Central memory CD4-positive, alpha-beta T cell (primary cell): Measurements from ENCODE around the gene NKAIN4.
A peak's percentile ranks its signal among the peaks of the same experiment; 100 is the strongest.

ENCODE experiments used
- DNase-seq: peaks from one replicate; pipeline ENCODE4 v3.0.0; 2022

The NKAIN4 gene

DNA sequence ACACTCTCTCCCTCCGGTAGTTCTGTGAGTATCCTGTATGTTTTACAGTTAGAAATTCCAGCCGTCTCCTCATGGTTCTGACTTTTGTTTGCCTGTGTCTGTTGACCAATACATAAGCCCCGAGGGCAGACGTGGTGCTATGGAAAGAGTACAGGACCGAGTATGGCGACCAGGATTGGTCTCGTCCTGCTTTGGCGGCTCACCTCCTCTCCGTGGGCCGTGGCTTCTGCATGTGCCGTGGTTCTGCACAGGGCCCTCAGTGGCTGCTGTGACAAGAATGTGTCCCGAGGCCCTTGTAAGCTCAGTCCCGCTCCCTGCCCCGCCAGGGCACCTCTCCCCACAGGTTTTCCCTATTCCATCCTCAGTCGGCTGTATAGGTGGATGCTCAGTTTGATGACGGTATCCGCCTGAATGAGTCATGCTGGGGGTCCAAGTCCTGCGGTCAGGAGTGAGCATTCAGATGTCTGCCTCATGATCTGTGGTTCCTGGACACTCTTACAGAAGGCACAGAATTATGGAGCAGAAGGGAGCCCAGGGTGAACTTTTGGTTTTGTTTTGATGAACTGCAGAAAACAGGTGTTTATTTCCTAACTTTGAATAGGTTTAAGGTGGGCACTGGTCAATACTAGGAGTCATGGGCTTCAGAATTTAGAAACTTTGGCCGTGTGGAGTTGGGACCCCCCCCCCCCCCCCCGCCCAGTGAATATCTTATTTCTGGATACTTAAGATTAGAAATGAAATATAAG, 19.5 kb upstream of the NKAIN4 start:
- DNase-seq: no peak

DNA sequence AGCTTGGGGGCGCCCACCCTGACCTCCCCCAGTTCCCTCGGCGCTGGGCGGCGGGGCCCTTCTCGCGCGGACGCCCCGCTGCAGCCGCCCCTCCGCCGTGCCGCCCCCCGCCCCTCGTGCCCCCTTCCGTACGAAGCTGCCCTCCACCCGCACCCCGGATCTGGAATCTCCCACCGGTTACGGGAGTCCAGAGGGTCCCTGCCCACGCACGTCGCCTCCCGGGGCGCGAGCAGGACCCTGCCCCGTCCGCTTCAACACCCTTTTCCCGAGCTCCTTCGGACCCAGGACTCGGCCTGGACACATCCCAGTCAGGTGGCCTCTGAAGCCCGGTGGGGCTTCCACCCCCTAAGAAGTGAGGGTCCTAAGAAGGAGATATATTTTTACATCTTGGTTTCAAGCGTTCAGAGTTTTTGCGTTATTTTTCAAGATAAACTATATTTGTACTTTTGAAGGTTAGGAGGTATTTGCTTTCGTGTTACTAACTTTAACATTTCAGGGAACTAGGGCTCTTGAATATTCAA, 18.9 kb upstream of the NKAIN4 start:
- DNase-seq: no peak

DNA sequence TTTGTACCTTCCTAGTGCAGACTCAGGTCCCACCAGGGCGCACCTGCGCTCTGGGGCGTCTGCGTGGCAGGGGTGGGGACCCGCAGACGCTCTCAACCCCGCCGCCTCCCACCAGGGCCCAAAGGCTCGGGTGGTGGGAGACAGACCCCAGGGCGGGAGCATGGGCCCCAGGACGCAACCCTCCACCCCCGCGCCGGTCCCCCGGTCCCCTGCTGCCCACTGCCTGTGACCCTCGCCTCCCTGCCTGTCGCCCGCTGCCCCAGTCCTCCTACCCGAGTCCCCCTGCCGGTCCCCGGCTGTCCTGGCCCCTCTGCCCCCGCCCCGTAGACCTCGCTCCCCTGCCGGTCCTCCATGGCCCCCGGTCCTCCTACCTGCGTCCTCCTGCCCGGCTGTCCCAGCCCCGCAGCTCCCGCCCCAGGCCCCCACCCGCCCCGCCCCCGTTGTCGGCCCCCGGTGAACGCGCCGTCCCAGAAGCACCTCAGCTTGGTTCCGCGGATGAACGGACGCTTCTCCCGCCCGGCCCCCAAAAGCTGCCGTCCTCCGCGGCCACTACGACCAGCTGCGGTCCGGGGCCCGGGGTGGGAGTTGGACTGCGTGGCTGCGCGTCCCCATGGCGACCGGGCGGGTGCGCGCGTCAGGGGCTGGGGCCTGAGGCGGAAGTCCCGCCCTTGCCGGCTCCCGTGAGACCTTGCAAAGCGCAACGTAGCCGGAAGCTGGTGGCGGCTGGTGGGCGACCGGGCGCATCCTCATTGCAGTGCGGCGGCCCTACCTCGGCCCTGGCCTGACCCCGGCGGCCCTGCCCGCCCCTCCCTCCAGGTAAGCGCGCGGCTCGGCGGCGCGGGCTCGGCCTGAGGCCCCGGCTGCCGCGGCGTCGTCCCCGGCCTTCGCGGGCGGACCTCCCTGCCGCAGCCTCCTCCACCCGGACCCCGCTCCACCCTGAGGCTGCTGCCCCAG, 18.1 kb upstream of the NKAIN4 start, which contains the start of gene ARFGAP1:
Gene ARFGAP1, plus strand, starts transcription at position 709 of the 954 bp plus-strand sequence. CDS start 2,768 bp downstream, outside the sequence.
- peak; percentile 84 for DNase-seq

- no peak for DNase-seq
Observed at GRCh38 chr20:63270606-63271325, 16.5 kb upstream of the NKAIN4 start.

- no peak for DNase-seq
Observed at GRCh38 chr20:63269724-63270123, 15.5 kb upstream of the NKAIN4 start.

DNA sequence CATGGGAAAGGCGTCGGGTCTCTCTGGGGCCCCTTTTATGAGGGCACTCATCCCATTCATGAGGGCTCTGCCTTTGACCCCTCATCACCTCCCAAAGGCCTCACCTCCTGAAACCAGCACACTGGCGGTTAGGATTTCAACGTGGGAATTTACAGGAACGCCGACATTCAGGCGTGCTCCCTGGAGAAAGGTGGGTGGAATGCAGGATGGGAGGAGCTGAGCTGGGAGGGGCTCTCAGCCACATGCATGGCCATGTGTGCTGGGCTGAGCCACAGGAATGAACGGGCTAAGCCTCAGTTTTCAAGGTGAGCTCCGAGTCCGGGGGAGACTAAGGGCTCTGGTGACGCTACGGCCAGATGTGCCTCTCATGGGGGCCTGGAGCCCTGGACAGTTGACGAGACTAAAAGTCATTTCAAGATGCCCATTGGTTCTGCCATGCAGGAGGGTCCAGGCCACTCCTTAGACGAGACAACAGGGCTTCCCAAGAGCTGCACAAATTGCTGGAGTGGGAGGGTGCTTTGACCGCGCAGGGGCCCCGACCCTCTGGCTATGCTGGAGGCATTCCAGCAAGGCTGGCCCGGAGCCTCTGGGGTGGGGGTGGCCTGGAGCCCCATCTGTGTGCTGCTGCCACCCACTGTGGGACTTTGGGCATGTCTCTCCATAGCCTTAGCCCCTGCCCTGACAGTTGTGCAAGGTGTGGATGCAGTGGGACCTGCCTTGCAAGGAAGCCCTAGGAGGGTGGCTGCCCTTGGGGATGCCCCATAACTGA, 14.6 kb upstream of the NKAIN4 start:
- DNase-seq: no peak

GRCh38 chr20:63268256-63268655, 14.0 kb upstream of the NKAIN4 start:
- DNase-seq: no peak

DNA sequence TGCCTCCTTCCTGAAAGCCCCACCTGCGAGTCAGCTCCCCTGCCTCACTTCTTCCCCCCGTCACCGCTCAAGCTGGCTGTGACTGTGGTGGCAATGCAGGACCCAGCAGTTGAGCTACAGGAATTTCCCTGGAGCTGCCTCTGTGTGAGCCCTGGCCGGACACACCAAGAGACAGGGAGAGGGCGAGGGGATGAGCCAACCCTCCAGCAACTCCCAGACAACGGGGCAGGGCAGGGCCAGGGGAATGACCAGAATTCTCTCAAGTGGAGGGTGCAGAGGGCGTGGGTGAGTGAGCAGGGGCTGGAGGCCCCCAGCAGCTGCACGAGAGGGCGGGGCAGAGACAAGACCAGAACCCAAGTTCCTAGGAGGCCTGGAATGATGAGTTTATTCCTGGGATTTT, 13.4 kb upstream of the NKAIN4 start:
- no peak for DNase-seq

- DNase-seq: no peak
Observed at GRCh38 chr20:63265891-63266515, 11.7 kb upstream of the NKAIN4 start.

GRCh38 chr20:63264519-63264918, 10.3 kb upstream of the NKAIN4 start:
- DNase-seq: no peak

- DNase-seq: no peak
Observed at GRCh38 chr20:63264000-63264399, 9.7 kb upstream of the NKAIN4 start.

DNA sequence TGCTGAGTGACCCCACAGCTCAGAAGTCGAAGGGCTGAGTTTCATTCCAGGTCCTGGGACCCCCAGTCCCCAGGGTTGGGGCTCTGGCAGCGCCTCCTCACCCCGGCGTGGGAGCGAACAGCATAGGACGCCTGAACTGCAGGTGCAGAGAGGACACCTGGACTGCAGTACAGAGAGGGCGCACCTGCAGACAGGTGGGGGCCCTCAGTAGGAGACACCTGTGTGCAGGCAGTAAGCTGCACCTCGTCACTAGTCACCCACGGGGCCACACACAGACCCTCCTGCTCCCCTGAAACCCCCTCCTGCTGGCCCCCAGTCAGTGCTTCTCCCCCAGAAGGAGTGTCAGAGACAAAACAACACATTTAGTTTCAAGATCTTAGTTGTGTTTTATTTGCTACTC, 8.6 kb upstream of the NKAIN4 start:
- no peak for DNase-seq

DNA sequence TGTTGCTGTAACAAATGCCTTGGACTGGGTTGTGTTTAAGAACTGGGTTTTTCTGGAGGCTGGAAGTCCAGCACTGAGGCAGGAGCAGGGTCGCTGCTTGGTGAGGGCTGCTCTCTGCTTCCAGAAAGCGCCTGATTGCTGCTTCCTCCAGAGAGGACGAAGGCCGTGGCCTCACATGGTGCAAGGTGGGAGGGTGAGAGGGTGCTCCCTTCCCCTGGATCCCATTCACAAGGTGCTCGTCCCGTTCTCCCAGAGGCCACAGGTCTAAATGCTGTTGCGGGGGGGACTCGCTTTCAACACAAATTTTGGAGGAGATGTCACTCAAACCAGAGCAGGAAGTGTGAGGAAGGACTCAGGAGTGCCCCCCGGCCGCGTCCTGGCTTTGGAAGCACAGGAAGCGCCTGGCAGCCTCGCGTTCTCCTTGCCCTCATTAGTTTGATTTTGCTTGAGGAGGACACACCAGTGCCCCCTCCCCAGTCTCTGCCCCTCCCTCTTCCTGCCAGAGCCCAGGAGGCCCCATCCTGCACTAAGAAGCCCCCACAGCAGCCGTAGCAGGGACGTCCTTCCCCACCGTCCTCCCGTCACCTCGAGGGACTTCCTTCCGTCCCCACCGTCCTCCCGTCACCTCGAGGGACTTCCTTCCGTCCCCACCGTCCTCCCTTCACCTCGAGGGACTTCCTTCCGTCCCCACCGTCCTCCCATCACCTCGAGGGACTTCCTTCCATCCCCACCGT, 7.7 kb upstream of the NKAIN4 start:
- no peak for DNase-seq

- no peak for DNase-seq
Observed at GRCh38 chr20:63261060-63261794, 7.0 kb upstream of the NKAIN4 start.

- DNase-seq: no peak
Observed at GRCh38 chr20:63260521-63260920, 6.3 kb upstream of the NKAIN4 start.

DNA sequence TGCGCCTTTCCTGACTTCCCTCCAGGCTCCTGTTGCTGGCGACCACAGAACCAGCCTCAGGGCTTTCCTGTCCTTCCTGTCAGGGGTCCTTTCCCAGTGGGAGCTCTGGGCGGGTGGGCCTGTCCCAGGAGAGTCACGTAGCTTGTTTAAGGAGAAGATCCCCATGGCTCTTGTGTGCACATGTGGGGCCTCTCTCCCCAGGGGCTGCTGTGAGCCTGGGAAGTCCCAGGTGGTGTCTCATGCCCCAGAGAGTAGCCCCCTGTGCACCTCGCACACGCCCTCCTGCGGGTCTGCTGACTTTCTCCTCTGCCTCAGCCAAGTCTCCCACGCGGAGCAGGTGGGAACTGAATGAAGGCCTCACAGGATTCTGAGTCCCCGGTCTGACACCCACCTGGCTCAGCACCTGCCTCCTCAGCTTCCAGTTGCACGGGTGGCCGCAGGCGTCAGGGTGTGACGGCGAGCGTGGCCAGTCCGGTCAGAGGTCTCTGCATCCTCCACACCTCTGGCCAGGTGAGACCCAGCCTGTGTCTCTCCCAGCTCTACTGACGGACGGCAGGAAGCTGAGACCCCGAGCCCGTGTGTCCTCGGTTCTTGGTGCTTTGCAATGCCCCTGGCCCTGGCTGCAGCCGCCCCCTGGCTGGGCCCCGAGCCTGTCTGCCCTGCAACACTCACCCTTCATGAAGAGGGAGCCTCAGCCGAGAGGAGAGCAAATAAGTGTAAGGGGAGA, 5.6 kb upstream of the NKAIN4 start:
- no peak for DNase-seq

- no peak for DNase-seq
Observed at GRCh38 chr20:63258781-63259180, 4.5 kb upstream of the NKAIN4 start.

- no peak for DNase-seq
Observed at GRCh38 chr20:63257629-63258028, 3.4 kb upstream of the NKAIN4 start.

- DNase-seq: no peak
Observed at GRCh38 chr20:63256954-63257353, 2.7 kb upstream of the NKAIN4 start.
